ENCODE measurements around the gene TM4SF20. TPM values are rescaled to one million over a fixed set of nuclear protein-coding genes. Genes with fewer than 3 reads are reported as not detected.

Gene TM4SF20
- total RNA-seq, 1 donor from 2014 or later: not detected

GRCh38 chr2:227411990-227412350 is 32.9 kb upstream of the TM4SF20 start:
- Histone ChIP-seq H3K9me3 (ENCODE audit: control insufficient read depth in 3 of 3, low read length in 3 of 3) (no peaks in the 10 kb centered on the region), H3K4me3 (ENCODE audit: low read length in 3 of 3) (no peak overlapping the region), H3K27me3 (ENCODE audit: control insufficient read depth in 3 of 3, insufficient read depth in 3 of 3, low read length in 3 of 3) (peaks cover 0 to 6% (median 0%) of the 10 kb centered on the region in 3 donors), H3K36me3 (ENCODE audit: control insufficient read depth in 3 of 3, insufficient read depth in 3 of 3, low read length in 3 of 3) (no peaks in the 10 kb centered on the region), H3K4me1 (ENCODE audit: control insufficient read depth in 3 of 3, insufficient read depth in 3 of 3, low read length in 3 of 3) (peaks cover 2 to 9% (median 7%) of the 10 kb centered on the region in 3 donors), H3K27ac (ENCODE audit: low read depth, low read length) (no peak overlapping the region), H3K9ac (ENCODE audit: low read depth in 1 of 3, low read length in 3 of 3) (no peak overlapping the region)

GRCh38 chr2:227411320-227411989 is 32.3 kb upstream of the TM4SF20 start:
- H3K9me3 ChIP-seq (ENCODE audit: control insufficient read depth in 3 of 3, low read length in 3 of 3): no peaks in the 10 kb centered on the region
- no peaks in the 10 kb centered on the region for H3K36me3 ChIP-seq (ENCODE audit: control insufficient read depth in 3 of 3, insufficient read depth in 3 of 3, low read length in 3 of 3)
- H3K4me3 ChIP-seq (ENCODE audit: low read length in 3 of 3): no peak overlapping the region
- H3K27ac ChIP-seq (ENCODE audit: low read depth, low read length): no peak overlapping the region
- H3K4me1 ChIP-seq (ENCODE audit: control insufficient read depth in 3 of 3, insufficient read depth in 3 of 3, low read length in 3 of 3): peaks cover 7 to 14% (median 12%) of the 10 kb centered on the region in 3 donors
- H3K9ac ChIP-seq (ENCODE audit: low read depth in 1 of 3, low read length in 3 of 3): no peak overlapping the region
- H3K27me3 ChIP-seq (ENCODE audit: control insufficient read depth in 3 of 3, insufficient read depth in 3 of 3, low read length in 3 of 3): peaks cover 0 to 6% (median 0%) of the 10 kb centered on the region in 3 donors

- Histone ChIP-seq H3K27me3 (ENCODE audit: control insufficient read depth in 3 of 3, insufficient read depth in 3 of 3, low read length in 3 of 3) (peaks cover 0 to 6% (median 0%) of the 10 kb centered on the region in 3 donors), H3K9me3 (ENCODE audit: control insufficient read depth in 3 of 3, low read length in 3 of 3) (no peaks in the 10 kb centered on the region), H3K4me1 (ENCODE audit: control insufficient read depth in 3 of 3, insufficient read depth in 3 of 3, low read length in 3 of 3) (peaks cover 9 to 21% (median 13%) of the 10 kb centered on the region in 3 donors), H3K27ac (ENCODE audit: low read depth, low read length) (no peak overlapping the region), H3K4me3 (ENCODE audit: low read length in 3 of 3) (no peak overlapping the region), H3K9ac (ENCODE audit: low read depth in 1 of 3, low read length in 3 of 3) (no peak overlapping the region), H3K36me3 (ENCODE audit: control insufficient read depth in 3 of 3, insufficient read depth in 3 of 3, low read length in 3 of 3) (no peaks in the 10 kb centered on the region)
Measured at GRCh38 chr2:227410191-227410590, 31.1 kb upstream of the TM4SF20 start.

GRCh38 chr2:227407591-227408151 is 28.6 kb upstream of the TM4SF20 start:
- no peaks in the 10 kb centered on the region for H3K36me3 ChIP-seq (ENCODE audit: control insufficient read depth in 3 of 3, insufficient read depth in 3 of 3, low read length in 3 of 3)
- H3K9me3 ChIP-seq (ENCODE audit: control insufficient read depth in 3 of 3, low read length in 3 of 3): no peaks in the 10 kb centered on the region
- peaks cover 0 to 6% (median 0%) of the 10 kb centered on the region in 3 donors for H3K27me3 ChIP-seq (ENCODE audit: control insufficient read depth in 3 of 3, insufficient read depth in 3 of 3, low read length in 3 of 3)
- H3K9ac ChIP-seq (ENCODE audit: low read depth in 1 of 3, low read length in 3 of 3): no peak overlapping the region
- no peak overlapping the region for H3K4me3 ChIP-seq (ENCODE audit: low read length in 3 of 3)
- H3K27ac ChIP-seq (ENCODE audit: low read depth, low read length): peak overlapping the region; percentile 60
- H3K4me1 ChIP-seq (ENCODE audit: control insufficient read depth in 3 of 3, insufficient read depth in 3 of 3, low read length in 3 of 3): peaks cover 9 to 17% (median 13%) of the 10 kb centered on the region in 3 donors

GRCh38 chr2:227406177-227407031 is 27.3 kb upstream of the TM4SF20 start:
- Histone ChIP-seq H3K9me3 (ENCODE audit: control insufficient read depth in 3 of 3, low read length in 3 of 3) (no peaks in the 10 kb centered on the region), H3K27me3 (ENCODE audit: control insufficient read depth in 3 of 3, insufficient read depth in 3 of 3, low read length in 3 of 3) (peaks cover 0 to 6% (median 3%) of the 10 kb centered on the region in 3 donors), H3K27ac (ENCODE audit: low read depth, low read length) (peak overlapping the region; percentile 60), H3K9ac (ENCODE audit: low read depth in 1 of 3, low read length in 3 of 3) (peak overlapping the region in 1 of 3 donors; percentile 34), H3K4me1 (ENCODE audit: control insufficient read depth in 3 of 3, insufficient read depth in 3 of 3, low read length in 3 of 3) (peaks cover 9 to 17% (median 13%) of the 10 kb centered on the region in 3 donors), H3K36me3 (ENCODE audit: control insufficient read depth in 3 of 3, insufficient read depth in 3 of 3, low read length in 3 of 3) (no peaks in the 10 kb centered on the region), H3K4me3 (ENCODE audit: low read length in 3 of 3) (no peak overlapping the region)

- no peak overlapping the region for H3K9ac ChIP-seq (ENCODE audit: low read depth in 1 of 3, low read length in 3 of 3)
- H3K4me3 ChIP-seq (ENCODE audit: low read length in 3 of 3): no peak overlapping the region
- H3K27ac ChIP-seq (ENCODE audit: low read depth, low read length): no peak overlapping the region
- no peaks in the 10 kb centered on the region for H3K36me3 ChIP-seq (ENCODE audit: control insufficient read depth in 3 of 3, insufficient read depth in 3 of 3, low read length in 3 of 3)
- peaks cover 9 to 17% (median 13%) of the 10 kb centered on the region in 3 donors for H3K4me1 ChIP-seq (ENCODE audit: control insufficient read depth in 3 of 3, insufficient read depth in 3 of 3, low read length in 3 of 3)
- no peaks in the 10 kb centered on the region for H3K9me3 ChIP-seq (ENCODE audit: control insufficient read depth in 3 of 3, low read length in 3 of 3)
- peaks cover 0 to 6% (median 6%) of the 10 kb centered on the region in 3 donors for H3K27me3 ChIP-seq (ENCODE audit: control insufficient read depth in 3 of 3, insufficient read depth in 3 of 3, low read length in 3 of 3)
Measured at GRCh38 chr2:227404585-227405271, 25.6 kb upstream of the TM4SF20 start.

GRCh38 chr2:227402959-227403358 is 23.9 kb upstream of the TM4SF20 start:
- H3K9me3 ChIP-seq (ENCODE audit: control insufficient read depth in 3 of 3, low read length in 3 of 3): no peaks in the 10 kb centered on the region
- peaks cover 9 to 17% (median 11%) of the 10 kb centered on the region in 3 donors for H3K4me1 ChIP-seq (ENCODE audit: control insufficient read depth in 3 of 3, insufficient read depth in 3 of 3, low read length in 3 of 3)
- H3K27me3 ChIP-seq (ENCODE audit: control insufficient read depth in 3 of 3, insufficient read depth in 3 of 3, low read length in 3 of 3): peaks cover 0 to 6% (median 4%) of the 10 kb centered on the region in 3 donors
- H3K36me3 ChIP-seq (ENCODE audit: control insufficient read depth in 3 of 3, insufficient read depth in 3 of 3, low read length in 3 of 3): no peaks in the 10 kb centered on the region
- no peak overlapping the region for H3K27ac ChIP-seq (ENCODE audit: low read depth, low read length)
- H3K4me3 ChIP-seq (ENCODE audit: low read length in 3 of 3): no peak overlapping the region
- no peak overlapping the region for H3K9ac ChIP-seq (ENCODE audit: low read depth in 1 of 3, low read length in 3 of 3)

- H3K4me1 ChIP-seq (ENCODE audit: control insufficient read depth in 3 of 3, insufficient read depth in 3 of 3, low read length in 3 of 3): peaks cover 6 to 13% (median 7%) of the 10 kb centered on the region in 3 donors
- no peak overlapping the region for H3K4me3 ChIP-seq (ENCODE audit: low read length in 3 of 3)
- no peak overlapping the region for H3K27ac ChIP-seq (ENCODE audit: low read depth, low read length)
- H3K9ac ChIP-seq (ENCODE audit: low read depth in 1 of 3, low read length in 3 of 3): no peak overlapping the region
- H3K27me3 ChIP-seq (ENCODE audit: control insufficient read depth in 3 of 3, insufficient read depth in 3 of 3, low read length in 3 of 3): peaks cover 0 to 8% (median 0%) of the 10 kb centered on the region in 3 donors
- H3K36me3 ChIP-seq (ENCODE audit: control insufficient read depth in 3 of 3, insufficient read depth in 3 of 3, low read length in 3 of 3): no peaks in the 10 kb centered on the region
- no peaks in the 10 kb centered on the region for H3K9me3 ChIP-seq (ENCODE audit: control insufficient read depth in 3 of 3, low read length in 3 of 3)
Measured at GRCh38 chr2:227402321-227402720, 23.2 kb upstream of the TM4SF20 start.

GRCh38 chr2:227401550-227401949 is 22.4 kb upstream of the TM4SF20 start:
- no peaks in the 10 kb centered on the region for H3K9me3 ChIP-seq (ENCODE audit: control insufficient read depth in 3 of 3, low read length in 3 of 3)
- peaks cover 1 to 8% (median 3%) of the 10 kb centered on the region in 3 donors for H3K4me1 ChIP-seq (ENCODE audit: control insufficient read depth in 3 of 3, insufficient read depth in 3 of 3, low read length in 3 of 3)
- no peak overlapping the region for H3K9ac ChIP-seq (ENCODE audit: low read depth in 1 of 3, low read length in 3 of 3)
- H3K36me3 ChIP-seq (ENCODE audit: control insufficient read depth in 3 of 3, insufficient read depth in 3 of 3, low read length in 3 of 3): no peaks in the 10 kb centered on the region
- no peak overlapping the region for H3K4me3 ChIP-seq (ENCODE audit: low read length in 3 of 3)
- no peak overlapping the region for H3K27ac ChIP-seq (ENCODE audit: low read depth, low read length)
- H3K27me3 ChIP-seq (ENCODE audit: control insufficient read depth in 3 of 3, insufficient read depth in 3 of 3, low read length in 3 of 3): peaks cover 0 to 8% (median 0%) of the 10 kb centered on the region in 3 donors
